Right renal pelvis (tissue), 4 donors: Measurements from ENCODE around the gene ARGLU1. TPM values are rescaled to one million over a fixed set of nuclear protein-coding genes. Genes with fewer than 3 reads are reported as not detected.

ENCODE experiments used
- DNase-seq, 4 donors: peaks; one replicate each; pipeline ENCODE4 v3.0.0-alpha.2; 2013; ENCODE audit warnings: low read depth in 4 of 4, low spot score in 3 of 4, missing footprints in 1 of 4
- polyA plus RNA-seq, 4 donors: library from polyadenylated mRNA; unstranded; fragments of 120-200 nt; gene quantifications; one replicate each; pipeline ENCODE4 v1.2.1, GENCODE V29; 2013; ENCODE audit not compliant: insufficient read length in 4 of 4

The ARGLU1 gene
- polyA plus RNA-seq, 4 donors, result 291 to 325 (median 311) TPM

DNA sequence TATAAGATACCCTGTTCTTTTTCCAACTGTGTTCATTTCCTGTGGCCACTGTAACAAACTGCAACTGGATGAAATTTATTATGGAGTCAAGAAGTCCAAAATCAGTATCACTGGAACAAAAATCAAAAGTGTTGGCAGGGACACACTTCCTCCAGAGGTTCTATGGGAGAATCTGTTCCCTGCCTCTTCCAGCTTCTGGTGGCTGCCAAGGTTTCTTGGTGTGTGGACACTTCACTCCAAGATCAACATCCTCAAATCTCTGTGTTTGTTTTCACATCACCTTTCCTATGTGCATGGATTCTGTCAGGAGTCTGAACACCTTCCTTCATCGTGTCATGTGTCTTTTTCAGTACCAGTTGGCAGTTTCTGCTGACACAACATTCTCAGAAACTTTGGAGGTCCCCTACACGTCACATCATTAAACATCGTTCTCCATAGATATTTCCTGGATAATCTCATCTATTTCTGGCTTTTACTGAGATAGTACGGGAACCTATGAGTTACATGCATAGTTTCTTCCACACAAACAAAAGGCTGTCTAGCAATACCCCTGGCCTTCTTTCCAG is 17.3 kb downstream of the ARGLU1 start:
- DNase-seq, result no peak

DNA sequence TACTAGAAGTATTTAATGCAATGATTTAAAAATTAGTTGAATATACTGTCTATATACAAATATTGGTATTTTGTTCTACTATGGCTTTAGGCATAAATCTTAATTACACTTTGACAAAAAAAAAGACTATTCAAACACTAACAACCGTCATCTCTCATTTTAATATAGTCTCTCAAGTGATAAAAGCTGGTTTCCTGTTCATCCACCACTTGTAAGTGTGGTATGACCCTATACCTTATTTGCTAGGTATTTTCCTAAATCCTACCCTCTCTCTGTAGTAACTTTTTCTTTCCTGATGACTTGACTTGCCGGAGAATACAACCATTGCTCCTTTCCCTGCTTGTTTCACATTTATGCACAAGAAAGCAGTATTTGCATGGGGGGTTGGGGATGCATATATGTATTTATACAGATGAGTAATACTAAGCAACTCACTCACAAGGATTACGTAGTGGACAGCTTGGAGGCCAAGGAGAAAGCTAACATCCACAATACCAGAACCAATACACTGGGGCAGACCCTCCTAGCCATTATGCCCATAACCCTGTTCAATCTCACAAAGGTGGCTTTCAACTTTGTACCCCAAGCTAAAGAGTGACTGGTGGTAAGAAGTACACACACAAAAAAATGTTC is 19.8 kb downstream of the ARGLU1 start:
- no peak for DNase-seq

GRCh38 chr13:106541826-106542225 is 26.1 kb downstream of the ARGLU1 start:
- DNase-seq, result no peak

DNA sequence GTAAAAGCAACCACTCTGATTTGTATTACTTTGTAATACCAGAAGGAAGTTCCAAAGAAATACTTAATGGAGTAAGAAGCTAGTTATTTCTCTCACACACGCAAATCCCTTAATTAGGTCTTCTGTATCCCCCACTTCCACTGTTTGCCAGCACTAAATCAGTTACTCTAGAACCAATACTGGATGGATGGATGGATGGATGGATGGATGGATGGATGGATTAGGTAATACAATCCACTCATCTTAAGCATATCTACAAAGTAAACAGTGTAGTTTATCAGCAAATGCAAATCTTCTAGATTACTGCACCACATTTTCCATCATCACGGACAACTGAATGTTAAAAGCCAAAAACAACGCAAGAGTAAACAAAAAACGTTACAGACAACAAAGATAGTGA is 27.3 kb downstream of the ARGLU1 start:
- no peak for DNase-seq

GRCh38 chr13:106537521-106537920 is 30.4 kb downstream of the ARGLU1 start:
- no peak for DNase-seq

GRCh38 chr13:106536244-106537034 is 31.5 kb downstream of the ARGLU1 start:
- DNase-seq, result peak; percentile 90 to 94 (median 90)

DNA sequence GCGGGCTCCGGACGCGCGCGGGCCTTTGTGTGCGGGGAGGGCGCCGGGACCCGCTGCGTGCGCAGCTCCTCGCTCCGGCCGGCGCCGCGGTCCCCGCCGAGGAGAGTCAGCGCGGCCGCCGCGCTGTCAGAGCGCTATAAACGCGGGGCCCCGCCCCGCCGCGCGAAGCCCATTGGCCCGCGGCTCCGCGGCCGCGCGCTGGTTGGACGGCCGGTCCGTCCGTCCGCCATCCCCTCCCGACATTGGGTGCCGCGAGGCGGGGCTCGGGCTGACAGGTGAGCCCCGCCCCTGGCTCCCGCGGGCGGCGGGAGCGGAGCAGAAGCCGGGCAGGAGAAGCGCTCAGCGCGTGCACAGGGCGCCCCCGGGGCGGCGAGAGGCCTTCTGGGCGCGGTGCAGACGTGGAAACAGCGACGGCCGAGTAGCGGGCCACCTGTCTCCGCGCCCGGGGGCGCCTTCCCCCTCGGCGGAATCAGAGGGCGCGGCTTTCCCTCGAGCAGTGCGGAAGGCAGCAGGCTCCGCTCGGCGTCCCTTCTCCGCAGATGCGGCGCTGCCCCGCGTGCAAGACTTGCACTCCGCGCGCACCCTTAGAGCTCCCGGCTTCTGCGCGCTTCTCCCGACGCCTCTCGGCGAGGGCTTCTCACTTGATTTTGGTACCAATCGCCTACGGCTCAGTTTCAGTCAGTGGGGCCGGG is 32.2 kb downstream of the ARGLU1 start, which contains the start of gene EFNB2:
EFNB2 (minus strand) TSS at position 111 of the 692 bp plus-strand sequence. CDS start 698 bp downstream, outside the sequence.
- DNase-seq, result peak; percentile 81 to 91 (median 87)

DNA sequence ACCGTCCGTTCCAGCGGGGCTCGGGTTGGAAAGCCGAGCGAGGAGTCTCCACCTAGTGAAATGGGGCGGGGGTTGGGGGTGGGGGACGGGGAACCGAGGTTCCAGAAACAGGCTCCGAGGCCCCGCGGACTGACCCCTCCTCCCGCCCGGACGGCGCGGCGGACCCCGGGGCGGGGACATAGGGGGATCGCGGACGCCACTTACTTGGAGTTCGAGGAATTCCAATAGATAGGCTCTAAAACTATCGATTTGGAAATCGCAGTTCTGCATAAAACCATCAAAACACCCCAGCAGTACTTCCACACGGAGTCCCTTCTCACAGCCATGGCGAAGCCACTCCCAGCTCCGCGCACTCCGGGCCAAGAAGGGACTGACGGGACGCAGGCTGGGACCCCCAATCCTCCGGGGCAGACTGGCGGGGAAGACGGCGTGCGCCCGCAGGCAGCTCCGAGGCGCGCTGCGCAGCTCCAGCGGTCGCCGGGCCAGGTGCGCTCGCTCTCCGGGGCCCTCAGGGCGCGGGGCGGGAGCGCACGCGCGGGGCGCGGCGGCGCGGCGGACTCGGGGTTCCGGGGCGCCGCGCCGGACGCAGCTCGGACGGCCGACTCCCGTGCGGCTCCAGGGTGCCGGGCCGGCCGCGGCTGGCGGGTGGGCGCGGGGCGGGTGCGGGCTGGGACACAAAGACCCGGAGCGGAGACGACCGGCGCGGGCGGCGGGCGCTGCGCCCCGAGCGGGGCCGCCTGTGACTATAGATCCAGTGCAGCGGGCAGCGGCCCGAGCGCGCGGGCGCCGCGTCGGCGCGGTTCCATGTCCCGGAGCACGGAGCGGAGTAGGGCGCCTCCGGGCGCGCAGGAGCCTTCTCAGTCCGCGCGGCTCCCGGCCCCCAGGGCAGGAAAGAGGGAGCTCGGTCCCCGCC is 33.0 kb downstream of the ARGLU1 start:
- DNase-seq, result no peak

DNA sequence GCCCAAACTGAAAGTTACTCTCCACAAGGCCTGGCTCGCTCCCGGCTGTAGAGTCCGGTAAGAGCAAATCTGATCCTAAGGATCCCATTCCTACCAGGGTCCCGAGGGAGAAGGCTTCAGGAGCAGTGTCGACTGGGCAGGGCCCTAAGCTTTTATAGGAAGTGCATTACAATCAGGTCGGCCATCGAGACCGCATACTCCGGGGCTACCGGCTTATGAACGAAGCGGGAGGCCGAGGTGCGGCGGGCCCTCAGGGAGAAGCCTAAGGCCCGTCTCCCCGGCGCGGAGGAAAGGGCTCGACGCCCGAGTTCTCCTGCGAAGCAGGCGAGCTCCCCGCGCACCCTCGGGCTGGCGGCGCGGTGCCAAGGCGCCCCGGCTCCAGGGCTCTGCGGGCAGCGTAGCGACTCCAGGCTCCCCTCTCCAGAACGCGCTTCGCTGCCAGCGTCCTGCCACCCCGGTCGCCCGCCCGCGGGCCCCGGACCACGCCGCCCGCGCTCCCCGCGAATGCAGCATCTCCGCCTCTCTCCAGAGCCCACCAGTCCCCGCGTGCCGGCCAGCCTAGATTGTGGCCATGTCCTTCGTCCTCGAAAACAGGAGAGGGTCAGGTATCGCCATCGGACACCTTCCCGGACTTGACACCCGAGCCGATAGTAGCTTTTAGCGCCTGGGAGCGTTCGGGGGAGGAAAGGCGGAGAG is 33.8 kb downstream of the ARGLU1 start:
- DNase-seq, result no peak

DNA sequence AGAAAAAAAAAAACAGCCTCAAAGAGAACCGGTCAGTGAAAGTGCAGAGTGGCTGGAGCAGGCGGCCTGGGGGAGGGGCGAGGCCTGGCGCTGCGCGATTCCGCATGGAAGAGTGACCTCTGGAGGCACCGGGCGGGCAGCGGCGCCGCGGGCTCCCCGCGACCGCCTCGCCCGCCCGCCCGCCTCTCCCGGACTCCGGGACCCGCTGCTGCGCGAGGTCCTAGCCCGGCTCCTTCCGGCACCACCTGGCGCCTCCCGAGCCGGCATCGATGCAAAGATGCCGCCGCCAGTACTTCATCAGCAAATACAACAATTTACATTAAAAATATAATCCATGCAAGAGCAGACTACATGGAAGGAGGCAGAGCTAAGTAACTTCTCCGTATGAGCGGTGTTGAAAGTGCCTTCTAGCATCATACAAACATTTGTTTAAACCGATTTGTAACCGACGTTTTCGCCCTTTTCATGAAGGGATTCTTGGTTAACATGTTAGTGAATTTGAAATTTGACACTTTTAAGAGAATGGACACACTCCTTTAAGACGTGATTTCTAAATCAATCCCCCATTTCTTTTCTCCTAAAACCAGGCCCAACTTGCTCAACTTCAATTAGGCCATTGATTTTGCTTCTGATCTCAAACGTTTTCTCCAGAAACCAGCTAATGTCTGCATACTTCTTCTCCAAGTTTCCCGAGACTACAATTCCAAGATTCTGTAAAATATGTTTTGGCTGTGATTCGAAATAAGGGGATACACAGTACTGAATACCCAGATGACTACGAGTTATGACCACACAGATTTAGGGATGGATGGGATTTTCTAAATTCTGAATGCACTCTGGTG is 34.6 kb downstream of the ARGLU1 start:
- DNase-seq, result no peak

DNA sequence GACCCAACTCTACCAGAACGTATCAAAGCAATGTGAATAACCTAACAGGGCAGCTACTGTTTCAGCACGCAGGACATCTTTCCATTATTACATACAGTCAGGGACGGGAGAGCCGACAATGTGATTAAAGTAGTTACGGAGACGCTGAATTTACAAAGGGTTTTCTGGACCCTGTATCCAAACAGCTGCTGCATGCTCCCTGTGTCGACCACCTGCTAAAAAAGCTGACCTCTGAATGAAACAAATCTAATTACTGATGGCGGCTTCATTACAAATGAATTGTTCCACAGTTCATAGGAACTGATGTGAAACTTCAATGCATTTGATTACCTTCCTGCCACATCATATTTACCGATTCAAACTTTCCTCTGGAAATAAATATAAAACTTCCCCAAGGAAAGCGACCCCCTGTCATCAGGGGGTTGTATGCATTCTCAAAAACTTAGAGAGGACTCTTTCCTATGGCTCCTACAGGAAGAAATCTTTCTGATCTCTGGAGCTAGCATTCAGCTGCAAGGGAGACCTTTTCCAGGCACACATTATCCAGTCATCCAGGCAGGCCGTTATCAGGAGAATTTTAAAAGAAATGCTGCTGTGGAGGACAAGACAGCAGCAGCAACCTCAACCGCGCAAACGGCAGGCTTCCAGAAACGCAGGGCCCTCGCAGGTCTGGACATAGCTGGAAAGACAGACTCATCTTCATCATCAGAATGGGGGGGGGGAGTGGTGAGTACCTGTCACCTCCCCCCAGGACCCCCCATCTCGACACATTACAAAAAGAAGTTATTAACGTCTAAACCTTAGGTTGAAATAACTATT is 35.6 kb downstream of the ARGLU1 start:
- no peak for DNase-seq

- DNase-seq, result no peak
Measured at GRCh38 chr13:106530980-106531481, 36.9 kb downstream of the ARGLU1 start.

- DNase-seq, result no peak
Measured at GRCh38 chr13:106530171-106530851, 37.6 kb downstream of the ARGLU1 start.

DNA sequence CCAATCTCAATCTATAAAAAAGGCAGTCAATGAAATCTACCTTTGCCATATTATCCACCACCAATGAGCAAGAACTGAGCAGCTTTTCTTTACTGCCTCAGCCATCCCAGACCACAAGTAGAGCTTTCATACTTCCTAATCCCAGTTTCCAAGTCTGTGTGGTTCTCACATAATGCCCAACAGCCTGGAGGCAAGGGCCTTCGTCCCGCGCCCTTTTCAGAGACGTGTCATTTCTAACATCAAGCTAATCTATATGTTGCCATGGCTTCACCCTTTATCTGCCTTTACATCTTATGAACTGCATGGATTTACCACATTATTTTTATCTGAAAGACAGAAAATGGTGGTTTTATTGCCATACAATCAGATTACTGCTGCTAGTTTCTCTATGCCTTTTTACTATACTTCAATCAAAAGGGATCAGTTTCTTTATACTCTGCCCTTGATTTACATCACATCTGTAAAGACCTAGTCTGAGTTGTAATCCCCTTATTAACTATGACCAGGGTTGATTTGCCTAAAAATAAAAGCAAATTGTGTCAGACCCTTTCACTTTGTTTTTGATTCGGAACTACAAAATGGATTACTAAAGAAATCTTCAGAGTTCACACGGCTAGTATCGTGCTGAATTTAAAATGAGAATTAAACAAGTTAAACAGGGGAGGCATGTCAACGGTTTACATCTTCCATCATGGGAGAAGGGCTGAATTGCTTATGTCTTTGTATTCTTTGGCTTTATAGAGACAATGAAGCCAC is 38.3 kb downstream of the ARGLU1 start:
- no peak for DNase-seq

DNA sequence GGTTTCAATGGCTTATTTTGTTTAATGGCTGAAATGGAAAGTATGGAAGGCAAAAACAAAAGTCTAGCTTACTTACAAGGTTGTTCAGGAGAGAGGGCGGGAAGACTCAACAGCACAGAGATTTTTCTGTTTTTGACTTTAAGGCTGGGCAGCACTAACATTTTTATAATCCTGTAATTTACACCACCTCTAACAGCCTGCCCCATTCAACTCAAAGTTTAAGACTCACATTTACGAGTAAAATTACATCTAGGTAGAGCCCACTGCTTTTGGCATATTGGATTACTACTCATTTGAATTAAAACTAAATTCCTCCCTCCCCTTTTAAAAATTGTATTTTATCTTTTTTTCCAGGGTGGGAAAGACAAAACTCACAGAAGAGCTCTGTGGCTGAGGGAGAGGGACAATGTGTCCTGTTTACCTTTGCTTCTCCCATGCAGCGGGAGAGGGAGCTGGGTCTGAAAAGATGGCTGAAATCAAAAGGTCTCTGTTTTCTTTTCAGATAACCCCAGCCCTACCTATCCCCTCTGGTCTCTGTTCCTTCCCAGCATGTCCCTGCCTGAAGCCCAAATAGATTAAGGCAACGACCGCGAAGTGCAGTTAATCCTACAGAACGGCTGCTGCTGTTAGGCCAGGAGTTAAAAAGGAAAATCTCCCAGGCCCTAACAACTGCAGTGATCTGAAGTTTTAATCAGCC is 39.1 kb downstream of the ARGLU1 start:
- no peak for DNase-seq

GRCh38 chr13:106527826-106528225 is 40.1 kb downstream of the ARGLU1 start:
- no peak for DNase-seq
